ENCODE results near the gene IST1.
A peak's percentile ranks its signal among the peaks of the same experiment; 100 is the strongest.
"Not testable (repeated sequence)": the region's sequence is repeated elsewhere in the genome, so short reads cannot be mapped to it uniquely, and the experiment has no call there.

Gene IST1

DNA sequence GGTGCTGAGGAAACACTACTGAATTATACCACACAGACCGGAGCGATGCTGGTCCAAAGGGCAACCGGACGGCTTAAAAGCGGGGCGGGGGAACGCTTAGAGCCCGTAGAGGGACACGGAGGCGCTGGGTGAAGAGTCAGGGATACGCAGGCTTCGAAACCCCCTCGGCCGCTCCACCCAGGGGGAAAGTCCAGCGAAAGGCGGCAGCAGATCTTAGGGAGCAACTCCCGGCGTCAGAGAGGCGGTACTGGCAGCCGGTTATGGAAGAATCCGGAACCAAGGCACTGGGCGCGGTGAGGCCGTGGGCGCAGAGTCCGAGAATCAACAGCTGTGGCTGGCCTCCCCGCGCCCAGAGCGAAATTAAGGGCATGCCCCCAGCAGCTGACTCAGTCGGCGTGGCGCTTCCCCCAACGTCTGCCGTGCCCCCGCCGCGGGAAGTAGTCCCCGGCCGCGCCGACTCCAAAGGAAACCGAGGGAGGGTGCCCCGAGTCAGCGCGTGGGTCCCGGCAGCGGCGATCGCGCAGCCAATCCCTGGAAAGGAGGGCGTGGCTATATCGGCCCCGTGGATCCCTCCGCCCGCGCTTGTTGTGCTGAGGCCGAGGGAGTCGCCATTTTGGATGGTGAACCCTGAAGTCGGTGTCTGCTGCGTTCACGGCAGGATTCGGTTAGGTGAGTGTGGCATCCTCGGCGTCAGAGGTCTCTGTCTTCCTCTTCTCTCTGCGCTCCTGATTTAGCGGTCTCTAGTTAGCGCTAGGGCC lies at the start of gene IST1:
TSS of gene IST1 (plus strand) at position 611 of the 758 bp plus-strand sequence. CDS start 20,110 bp downstream, outside the sequence.
- peak; percentile 100 for DNase-seq

DNA sequence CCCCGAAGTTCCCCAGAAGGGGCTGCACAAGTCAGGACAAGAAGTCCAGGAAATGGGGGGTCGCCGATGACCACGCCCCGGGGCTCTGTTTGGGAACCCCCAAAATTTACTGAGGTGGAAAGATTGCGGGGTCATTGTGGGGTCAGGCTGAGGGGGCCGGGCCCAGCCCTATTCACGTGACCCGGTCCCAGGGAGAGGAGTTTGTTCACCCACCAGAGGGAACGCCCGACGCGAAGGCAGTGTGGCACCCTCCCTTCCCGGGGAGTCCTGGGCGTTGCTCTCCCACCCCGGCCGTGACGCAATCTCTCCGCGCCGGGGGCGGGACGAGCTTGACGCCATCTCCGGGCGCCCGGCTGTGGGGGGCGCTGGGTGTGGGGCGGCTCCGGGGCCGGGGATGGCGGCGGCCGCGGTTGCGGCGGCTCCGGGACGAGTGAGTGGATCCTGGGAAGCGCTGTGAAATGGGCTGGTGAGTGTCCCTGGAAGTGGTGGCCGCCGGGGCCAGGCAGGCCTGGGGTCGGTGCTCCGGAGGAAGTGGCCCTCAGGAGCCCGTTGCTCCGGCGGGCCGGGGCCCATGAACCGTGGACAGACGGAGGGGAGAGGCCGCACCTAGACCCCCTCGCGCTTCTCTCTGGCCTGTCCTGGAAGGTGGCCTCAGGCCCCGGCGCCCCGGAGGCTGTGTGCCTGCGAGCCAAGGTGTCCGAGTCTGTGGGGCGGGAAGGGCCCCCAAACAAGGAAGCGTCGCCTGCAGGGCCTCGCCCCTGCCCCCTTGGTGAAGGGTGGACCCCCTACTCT lies 49.5 kb upstream of the IST1 start, which contains the start of gene ATXN1L:
TSS of gene ATXN1L (plus strand) at position 338 of the 792 bp plus-strand sequence. CDS start 3,765 bp downstream, outside the sequence.
- DNase-seq: peak; percentile 95 to 99 (median 97)

DNA sequence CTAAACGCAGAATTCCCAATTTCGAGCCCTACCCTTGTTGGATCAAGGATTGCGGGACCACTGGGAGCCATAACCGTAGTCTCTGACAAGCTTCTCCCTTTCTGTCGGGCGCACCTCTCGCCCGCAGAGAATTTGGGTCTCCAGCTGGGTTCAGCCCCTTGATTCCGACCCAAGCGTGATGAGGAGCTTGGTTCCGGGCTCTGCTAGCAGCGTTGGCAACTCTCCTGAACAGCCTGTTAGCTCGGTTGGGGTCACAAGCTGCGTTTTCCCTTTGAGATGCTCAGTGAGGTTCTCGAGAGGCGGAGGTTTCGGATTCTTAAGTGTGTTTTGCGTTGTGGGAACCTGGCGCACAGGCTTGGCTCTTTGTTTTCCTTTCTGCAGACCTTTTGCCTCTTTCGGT lies 48.9 kb upstream of the IST1 start:
- DNase-seq: peak; percentile 10 to 35 (median 23)

DNA sequence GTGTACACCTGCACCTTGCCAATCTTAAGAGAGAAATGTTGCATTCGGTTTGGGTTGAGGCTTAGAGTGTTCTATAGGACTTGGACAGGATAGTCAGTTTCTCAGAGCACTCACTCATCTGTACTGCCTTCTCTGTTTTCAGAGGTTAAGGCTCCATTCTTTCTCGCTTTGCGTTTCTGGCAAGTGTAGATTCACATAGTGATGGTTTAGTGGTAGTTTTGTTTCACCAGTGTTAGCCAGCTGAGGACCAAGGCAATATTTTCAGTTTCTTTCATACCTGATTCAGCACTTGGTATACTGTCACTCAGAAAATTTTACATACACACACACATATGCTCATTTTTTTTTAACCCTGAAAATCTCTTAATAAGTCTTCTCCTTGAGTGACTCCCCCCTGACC lies 48.2 kb upstream of the IST1 start:
- no peak for DNase-seq

DNA sequence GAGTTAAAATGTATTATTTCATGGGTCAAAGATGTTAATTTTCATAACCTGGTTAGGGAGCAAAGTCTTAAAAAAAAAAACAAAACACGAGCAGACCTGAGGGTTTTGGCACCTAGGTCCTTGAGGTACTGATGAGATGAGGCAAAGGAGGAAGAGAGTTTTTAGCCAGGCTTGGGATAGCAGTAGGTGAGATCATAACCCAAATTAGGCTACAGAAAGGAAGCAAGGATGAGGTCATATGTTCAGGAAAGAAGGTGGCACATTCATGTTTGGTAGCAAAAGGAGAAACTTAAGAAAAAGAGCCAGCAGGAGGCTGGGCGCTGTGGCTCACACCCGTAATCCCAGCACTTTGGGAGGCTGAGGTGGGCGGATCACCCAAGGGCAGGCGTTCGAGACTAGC lies 46.7 kb upstream of the IST1 start:
- peak in 2 of 3 donors; percentile 11 to 27 for DNase-seq

DNA sequence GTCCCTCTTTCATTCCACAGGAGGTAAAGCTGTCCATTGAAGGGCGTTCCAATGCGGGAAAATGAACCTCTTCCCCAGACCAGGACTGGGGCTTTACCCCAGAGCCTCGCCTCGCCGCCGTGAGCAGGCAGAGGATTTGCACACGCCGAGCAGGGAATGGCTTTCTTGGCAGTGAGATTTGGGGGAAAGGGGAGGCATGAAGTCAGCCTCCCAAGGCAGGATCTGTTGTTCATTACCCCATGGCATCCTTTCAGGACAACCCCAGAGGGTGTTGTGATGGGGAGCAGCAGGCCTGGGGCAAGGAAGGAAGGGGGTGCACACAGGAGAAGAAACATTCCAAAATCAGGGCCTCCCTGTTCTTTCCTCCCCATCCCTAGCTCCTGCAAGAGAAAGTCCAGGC lies 43.6 kb upstream of the IST1 start:
- DNase-seq: no peak

DNA sequence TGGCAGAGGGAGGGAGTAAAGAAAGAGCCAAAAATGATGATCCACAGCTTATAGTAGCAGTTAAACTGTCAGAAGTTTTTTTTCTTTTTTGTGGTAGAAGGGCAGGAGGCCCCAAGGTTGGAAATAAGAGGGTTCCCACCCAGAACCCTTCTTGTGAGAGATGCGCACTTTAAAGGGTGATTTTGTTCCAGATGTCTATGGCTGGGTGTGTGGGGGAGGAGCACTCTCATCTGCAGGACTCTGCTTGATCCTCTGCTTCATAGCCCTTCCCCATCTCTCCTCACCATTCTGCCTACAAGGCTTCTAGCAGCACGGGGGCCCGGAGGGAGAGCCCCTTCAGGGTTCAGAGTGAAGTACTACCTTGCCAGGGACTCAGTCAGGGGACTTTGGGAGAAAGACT lies 43.2 kb upstream of the IST1 start:
- DNase-seq: no peak

DNA sequence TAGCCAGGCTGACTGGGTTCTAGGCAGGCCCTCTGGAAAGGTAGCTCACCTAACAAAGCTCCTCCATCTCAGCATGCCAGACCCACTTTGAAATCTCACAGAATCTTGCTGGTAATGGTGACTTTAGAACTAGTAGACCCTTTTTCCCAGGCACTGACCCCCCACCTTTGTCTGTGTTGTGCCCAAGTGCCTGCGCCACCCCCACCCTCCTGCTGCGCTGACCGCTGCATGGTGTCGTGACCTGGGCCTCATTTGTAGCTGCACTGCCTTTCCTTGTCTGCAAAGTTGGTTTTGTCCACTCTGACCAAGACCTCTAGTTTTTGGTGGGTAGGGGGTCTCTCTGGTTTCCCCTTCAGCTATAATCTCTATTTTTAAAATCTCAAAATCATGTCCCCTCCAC lies 42.8 kb upstream of the IST1 start:
- DNase-seq: no peak

DNA sequence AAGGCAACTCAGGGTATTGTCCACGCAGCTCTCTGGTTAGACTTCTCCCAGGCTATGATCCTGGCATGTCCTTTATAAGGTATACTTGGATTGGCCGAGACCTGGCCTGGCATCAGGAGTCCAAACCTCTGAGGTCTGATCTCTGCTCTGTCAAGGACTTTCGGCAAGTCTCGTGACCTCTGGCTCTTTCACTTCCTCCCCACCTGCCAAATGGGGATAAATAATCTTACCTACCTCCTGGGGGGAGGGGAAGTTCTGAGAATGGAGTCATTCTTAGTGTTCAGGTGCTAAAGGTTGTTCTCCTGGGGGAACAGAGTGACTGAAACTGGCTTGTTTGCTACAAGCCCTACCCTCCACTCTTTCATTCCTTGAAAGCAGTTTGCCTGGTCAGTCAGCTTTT lies 41.9 kb upstream of the IST1 start:
- DNase-seq: no peak

DNA sequence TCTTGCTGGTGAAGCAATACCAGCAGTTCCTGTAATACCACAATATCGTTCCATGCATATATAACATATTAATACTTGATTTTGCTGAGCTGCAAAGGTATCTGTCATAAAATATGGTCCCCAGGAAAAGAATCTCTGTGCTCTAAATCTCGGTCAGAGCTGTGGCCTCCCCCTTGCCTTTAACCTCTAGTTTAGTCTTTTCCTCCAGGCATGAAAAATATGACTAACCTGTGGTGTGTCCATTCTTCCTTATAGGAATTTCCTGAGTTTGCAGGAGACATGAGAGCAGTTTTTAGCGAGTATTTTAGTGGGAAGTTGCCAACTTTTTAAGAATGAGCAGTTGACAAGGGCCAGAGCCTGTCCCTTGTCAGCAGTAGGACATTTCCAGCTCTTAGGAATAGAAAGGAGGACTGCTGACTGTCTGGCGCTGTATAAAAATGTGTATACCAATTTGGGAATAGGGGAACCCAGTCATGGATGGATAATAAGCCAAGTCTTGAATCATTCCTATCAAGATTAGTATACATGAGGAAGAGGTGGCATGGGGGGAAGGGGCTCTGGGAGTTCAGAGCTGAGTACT lies 40.9 kb upstream of the IST1 start:
- DNase-seq: peak in 1 of 3 donors; percentile 10

DNA sequence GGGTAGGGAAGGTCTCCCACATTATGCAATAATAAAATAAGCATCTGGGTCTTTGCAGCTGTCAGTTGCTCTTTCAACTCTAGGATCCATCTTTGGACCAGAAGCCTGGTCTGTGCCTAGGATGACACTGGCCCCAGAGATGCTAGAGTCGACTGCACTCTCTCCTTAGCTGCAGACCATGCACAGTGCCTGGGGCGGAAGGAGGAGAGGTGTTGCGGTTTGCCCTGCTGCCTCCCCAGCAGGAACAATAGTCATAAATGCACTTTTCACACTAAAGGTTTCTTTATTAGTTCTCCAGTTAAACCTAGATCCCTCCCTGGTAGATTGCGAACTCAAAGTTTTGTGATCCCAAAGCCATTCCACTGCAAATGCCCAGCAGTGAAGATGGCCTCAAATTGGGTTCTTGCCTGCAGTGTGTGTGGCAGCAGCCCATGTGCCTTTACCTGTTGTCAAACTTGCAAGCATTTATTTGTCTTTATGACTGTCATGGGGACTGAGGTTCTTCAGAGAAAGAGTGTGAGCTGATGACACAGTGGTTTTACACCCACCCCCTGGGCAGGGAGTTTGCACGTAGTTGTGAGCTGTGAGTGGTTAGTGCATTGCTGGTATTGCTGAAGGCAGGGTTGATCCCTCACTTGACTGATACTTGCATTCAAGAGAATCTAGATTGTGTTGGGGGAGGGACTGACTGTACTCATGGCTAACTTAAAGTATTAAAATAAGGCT lies 39.2 kb upstream of the IST1 start:
- no peak for DNase-seq

DNA sequence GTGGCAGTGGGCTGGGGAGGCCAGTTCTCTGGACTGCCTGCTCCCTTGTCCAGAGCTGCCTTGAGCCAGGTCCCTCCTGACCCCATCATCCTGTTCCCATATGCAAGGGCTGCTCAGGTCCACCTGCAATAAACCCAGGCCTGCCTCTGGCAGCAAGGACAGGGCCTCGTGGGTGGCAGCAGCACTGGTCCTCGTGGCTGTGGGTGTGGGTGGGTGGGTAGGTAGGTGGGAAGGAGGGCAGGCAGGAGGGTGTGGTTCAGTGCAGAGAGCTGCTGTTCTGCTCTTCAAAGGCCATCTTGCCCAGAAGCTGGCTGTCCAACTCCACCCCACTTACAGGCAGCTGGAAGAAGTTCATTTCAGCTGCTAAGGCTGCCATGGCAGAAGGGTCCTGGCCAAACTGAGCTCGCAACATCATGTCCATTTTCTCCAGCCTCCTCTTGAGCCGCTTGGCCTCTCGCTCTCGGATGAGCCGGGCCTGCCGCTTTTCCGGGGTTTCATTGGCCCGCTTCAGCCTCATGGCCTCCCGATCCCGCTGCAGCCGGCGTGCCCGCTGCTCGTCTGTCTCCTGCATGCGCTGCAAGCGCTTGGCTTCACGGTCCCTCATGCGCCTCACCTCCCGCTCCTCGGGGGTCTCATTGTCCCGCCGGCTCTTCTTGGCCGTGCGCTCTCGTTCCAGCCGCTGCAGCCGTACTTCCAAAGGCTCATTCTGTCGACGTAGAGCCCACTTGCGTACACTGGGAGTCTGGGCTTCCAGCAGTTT lies 35.4 kb upstream of the IST1 start:
- DNase-seq: no peak

DNA sequence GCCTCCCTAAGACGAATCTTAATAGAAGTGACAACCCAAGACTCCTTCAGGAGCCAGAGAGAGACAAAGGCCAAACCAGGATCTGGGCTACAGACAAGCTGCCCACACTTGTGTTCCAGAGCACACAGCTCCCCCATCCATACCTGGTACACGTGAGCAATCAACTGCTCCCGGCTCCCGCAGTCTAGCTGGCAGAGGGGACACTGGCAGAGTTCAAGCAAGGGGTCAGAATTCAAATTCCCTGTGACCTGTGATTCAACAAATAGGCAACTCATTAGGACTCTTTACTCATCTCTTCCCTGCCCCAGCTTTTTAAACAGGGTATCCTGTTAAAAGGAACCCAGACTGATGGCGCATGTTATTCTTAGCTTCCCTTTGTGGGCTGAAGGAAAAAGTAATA lies 31.3 kb upstream of the IST1 start:
- DNase-seq: no peak

DNA sequence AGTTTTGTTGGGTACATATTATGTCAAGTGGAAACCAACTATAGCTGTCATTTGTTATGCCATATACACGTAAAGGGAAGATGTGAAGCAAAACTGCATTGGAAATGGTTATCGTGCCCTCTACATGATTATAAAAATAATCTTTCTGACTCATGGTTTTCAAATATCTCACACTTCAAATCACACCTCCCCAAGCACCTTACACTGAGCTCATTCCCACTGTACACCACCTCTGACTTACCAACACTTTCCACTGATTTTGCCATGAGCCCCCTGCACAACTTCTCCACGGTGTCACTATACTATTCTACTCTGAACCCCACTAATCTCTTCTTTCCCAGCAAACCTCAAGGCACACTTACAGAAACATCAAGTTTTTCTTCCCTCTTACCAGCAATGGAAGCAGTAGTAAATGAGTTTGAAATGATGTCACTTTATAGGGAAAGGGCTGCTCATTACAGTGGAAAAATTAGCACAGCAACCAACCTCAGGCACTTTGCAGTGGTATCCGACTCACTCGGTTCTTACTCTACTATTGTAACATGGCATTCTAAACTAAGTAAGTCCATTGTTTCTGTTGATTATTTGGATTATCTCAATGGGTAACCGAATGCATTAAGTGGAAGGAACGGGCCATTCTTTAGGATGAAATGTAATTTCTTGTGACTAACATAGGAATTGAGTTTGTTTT lies 30.0 kb upstream of the IST1 start:
- no peak for DNase-seq

DNA sequence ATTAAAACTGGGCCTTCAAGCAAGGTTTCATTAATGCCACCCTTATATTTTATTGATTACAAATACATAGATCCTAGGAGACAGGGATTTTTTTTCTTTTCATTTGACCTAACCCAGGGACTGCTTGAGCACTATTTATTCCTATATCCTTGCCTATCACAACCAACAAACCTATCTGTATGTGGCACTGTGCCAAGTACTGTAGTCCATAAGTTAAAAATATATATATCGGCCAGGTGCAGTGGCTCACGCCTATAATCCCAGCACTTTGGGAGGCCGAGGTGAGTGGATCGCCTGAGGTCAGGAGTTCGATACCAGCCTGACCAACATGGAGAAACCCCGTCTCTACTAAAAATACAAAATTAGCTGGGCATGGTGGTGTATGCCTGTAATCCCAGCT lies 28.2 kb upstream of the IST1 start:
- DNase-seq: not testable (repeated sequence)

DNA sequence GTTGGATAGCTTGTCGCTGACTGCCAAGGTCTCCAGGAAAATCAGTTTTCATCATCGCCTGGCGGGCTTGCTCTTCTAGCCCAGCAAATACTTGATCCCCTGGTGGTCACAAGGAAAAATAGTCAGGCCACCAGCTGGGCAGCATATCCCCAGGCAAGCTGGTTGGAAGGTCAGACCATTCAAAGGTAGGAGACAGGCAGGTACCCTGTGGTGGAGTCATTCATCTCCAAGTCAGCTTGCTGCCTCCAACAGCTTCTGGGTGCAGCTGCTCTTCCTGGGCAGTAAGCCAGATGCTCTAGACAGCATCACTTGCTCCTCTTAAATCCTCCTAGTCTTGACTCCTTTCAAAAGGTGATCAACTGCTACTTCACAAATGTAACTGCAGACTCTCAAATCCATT lies 27.4 kb upstream of the IST1 start:
- no peak for DNase-seq

DNA sequence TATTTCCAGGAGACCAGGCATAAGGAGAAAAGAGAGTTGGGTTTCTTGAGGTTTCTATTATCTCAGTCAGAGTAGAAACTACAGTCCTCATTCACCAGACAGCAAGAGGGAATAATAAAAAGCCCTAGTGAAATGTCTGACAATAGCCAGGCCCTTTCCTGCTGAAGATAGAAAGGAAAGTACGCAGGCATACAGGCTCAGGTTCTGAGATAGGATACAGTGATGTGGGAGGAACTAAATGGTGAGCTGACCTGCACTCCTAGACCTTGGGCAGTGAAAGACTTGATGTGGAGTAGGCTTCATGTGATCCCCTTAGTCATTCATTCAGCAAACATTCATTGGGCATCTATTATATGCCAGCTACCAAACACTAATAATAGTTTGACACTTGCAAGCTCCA lies 26.2 kb upstream of the IST1 start:
- DNase-seq: no peak

DNA sequence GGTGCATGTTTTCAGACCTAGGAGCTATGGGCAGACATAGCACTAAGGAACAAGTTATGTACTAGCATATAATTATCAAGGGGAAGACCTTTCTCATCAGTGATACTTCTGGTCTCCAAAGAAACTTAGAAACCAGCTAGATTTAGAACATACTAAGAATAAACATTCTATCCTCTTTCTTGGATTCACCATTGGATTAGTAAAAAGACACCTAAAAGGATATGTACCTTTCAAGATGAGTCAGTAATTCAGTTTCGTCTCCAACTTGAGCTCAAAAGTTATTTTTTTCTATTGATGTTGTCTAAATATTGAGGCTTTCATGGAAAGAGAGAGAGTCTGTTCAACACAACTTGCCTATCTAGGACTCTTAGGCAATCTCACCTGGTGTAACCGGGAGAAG lies 24.5 kb upstream of the IST1 start:
- DNase-seq: no peak

DNA sequence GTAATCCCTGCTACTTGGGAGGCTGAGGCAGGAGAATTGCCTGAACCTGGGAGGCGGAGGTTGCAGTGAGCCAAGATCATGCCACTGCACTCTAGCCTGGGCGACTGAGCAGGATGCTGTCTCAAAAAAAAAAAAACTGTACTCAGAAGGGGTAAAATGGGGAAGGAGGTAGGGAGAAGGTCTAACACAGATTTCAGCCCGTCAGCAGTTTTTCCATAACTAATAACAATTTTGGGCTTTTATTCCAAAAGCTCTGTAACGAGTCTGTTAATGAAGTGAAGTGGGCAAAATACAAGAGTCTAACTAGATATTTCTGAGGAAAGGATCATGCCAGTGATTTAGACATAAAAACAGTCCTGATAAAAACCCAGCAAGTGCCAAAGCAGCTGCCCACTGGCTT lies 22.1 kb upstream of the IST1 start:
- DNase-seq: no peak

DNA sequence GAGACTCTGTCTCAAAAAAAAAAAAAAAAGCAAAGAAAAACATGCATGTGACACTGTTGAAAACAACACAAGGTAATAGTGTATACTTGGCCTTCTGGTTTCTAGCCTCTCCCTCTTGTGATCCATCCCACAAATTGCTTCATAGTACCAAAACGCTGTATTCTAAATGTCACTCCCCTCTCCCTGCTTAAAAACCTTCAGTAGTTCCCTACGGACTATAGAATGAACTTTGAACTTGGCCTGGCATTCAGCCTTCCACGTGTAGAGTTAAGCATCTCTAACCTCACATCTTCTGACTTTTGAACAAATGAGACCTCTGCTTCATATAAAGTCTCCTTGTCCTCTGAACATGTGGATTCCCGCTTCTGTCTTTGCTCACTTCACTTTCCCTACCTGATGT lies 16.4 kb upstream of the IST1 start:
- no peak for DNase-seq

DNA sequence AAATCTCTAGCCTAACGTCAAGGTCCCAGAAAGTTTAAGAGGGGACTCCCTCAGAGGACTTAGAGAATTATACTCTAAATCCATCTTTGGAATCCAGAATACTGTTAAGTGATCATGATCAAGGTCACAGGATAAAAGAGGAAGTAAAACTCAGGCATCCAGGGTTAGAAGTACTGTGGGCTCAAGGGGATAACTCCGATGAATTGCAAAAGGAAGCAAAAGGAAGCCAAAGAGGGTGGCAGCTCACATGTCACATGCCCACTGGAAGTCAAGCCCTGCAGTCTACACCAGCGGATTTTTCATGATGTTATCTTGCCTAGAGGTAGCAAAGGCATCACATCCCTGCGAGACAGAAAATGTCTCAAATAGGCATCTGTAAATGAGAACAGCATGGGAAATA lies 15.2 kb upstream of the IST1 start:
- DNase-seq: peak; percentile 57 to 71 (median 67)

All from suppressor macrophage treated with lipopolysaccharide for 1 hour (primary cell).